ENCODE results near the gene CLEC16A.

CLEC16A gene

DNA sequence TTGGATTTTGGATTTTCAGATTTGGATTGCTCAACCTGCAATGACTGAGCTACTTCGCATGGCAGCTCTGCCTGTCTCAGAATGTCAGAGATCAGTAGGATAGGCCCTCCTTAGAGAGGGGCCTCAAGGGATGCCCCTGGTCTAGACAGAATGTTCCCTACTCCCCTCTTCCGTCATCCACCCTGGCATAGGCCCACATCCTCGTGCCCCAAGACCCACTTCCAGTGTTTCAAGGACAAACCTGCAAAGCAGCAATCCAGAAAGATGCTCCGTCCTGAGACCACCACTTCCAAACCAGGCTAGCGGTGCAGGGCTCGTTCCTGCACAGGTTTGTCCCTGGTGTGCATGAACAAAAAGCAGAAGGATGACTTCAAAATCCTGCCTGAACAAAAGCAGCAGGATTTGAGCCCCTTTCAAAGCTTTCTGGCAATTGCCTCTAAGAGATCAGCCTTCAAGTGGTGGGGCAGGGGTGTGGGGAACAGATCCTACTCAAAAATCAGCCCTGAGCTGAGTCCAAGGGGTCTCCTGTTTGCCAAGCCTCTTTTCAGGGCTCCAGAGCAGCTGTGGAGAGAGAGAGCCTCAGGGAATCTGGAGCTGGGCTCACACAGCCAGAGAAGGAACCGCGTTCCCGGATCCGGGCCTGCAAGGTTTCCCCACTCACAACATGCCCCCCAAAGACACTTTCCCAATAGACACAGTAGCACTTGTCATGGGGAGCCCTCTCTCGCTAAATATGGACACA is 190.5 kb downstream of the CLEC16A start:
- DNase-seq (ENCODE audit: low read depth) = no peak
- TF ChIP-seq, protein P1, sequence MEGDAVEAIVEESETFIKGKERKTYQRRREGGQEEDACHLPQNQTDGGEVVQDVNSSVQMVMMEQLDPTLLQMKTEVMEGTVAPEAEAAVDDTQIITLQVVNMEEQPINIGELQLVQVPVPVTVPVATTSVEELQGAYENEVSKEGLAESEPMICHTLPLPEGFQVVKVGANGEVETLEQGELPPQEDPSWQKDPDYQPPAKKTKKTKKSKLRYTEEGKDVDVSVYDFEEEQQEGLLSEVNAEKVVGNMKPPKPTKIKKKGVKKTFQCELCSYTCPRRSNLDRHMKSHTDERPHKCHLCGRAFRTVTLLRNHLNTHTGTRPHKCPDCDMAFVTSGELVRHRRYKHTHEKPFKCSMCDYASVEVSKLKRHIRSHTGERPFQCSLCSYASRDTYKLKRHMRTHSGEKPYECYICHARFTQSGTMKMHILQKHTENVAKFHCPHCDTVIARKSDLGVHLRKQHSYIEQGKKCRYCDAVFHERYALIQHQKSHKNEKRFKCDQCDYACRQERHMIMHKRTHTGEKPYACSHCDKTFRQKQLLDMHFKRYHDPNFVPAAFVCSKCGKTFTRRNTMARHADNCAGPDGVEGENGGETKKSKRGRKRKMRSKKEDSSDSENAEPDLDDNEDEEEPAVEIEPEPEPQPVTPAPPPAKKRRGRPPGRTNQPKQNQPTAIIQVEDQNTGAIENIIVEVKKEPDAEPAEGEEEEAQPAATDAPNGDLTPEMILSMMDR (conservative IDR thresholded peaks at IDR 0.05; ENCODE audit: low read depth, low read length) = no peak
- H3K4me3 ChIP-seq (ENCODE audit: low read depth, low read length) = no peak overlapping the region

DNA sequence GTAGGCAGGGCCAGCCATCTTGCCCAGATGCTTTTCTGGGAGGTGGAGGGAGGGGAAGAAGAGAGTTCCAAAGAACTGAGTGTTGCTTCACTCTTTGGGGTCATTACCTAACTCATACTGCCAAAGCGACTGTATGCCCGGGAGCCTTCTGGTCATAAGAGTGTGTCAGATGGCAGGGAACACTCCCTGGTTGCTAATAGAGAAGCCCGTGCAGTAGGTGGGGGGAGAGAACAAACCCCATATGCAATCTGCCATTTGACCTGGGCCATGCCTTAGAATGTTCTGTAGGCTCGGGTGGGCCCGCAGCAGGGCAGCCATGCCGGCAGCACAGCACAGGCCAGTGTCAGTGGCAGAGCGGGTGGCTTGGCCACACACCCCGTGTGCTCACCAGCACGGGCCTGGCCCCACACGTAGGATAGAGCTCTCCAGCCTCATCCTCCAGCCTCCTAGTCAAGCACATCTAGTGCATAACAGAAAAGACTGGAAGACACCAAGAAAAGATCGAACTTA is 191.2 kb downstream of the CLEC16A start:
- DNase-seq (ENCODE audit: low read depth) = no peak
- TF ChIP-seq, protein P1 (conservative IDR thresholded peaks at IDR 0.05; ENCODE audit: low read depth, low read length) = no peak
- H3K4me3 ChIP-seq (ENCODE audit: low read depth, low read length) = no peak overlapping the region

DNA sequence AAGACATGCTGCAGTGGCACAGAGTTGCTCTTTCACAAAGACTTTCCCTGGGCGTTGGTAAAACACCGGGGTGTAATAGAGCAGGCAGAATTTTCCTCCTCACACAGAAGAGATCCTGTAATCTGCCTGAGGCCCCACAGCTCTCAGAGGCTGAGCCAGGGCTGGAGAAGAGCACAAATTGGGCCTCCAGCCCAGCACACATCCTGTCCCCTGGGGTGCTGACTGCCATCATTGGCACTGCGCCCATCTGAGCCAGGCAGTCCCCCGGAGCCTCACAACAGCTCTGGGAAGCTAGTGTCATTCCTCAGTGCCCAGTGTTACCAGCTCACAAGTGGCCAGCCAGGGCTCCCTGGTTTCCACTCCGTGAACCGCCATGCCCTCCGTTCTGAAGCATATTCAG is 192.2 kb downstream of the CLEC16A start:
- H3K4me3 ChIP-seq (ENCODE audit: low read depth, low read length) = no peak overlapping the region
- peak; percentile 59 for DNase-seq (ENCODE audit: low read depth)
- TF ChIP-seq, protein P1 (conservative IDR thresholded peaks at IDR 0.05; ENCODE audit: low read depth, low read length) = no peak

DNA sequence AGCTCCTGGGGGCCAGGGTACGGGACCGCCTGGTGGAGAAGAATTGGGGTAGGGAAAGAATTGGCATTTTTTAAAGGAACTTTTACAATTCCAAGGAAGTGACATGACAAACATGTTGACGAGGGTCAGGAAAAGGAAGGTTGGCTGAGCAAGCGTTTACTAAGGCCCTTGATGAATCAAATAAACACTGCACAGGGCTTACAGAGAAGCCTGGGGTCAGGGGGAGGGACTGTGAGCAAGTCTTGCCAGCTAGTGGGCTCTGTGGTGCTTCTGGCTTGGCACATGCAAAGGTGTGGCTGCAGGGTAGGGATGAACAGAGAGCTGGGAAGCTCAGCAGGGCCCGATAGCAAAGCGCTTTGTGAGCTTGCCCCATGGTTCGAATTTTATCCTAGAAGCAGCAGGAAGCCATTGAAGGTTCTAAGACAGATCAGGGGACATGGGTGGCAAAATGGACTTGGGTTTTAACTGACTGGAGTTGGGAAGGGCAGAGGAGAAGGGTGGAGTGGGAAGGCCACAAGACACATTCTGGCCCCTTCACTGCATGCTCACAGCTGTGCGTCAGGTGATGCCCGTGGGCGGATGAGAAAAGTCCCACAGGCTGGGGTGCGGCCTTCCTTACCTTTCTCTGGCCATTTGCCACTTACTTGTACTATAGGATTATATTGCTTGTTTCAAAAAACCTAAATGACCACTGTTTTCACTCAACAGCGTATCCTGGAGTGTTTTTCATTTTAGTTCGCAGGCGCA is 193.8 kb downstream of the CLEC16A start:
- TF ChIP-seq, protein P1 (conservative IDR thresholded peaks at IDR 0.05; ENCODE audit: low read depth, low read length) = no peak
- DNase-seq (ENCODE audit: low read depth) = no peak

DNA sequence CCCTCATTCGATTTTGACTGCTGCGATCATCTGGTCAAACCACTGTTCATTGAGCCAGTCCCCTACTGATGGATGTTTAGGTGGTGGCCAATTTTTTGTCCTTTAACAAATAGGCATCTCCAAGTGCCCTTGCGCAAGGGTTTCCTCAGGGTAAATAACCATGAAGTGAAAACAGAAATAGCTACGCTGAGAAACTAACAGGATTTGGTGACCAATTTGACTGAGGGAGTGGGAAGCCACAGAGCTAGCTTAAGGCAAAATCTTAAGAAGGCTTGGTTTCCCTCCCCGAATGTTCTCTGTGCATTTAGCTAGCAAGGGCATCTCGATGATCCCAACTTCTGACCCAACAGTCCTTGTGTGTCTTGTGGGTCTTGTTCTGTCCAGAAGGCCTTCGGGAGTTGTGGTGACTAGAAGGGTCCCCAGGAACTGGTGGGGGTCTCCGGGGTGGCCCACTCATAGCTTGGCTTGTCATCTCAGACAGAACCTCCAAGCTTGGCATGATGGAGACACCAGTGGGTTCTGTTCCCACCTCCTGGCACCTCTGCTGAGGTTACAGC is 194.5 kb downstream of the CLEC16A start:
- TF ChIP-seq, protein P1 (conservative IDR thresholded peaks at IDR 0.05; ENCODE audit: low read depth, low read length) = no peak
- H3K4me3 ChIP-seq (ENCODE audit: low read depth, low read length) = no peak overlapping the region
- no peak for DNase-seq (ENCODE audit: low read depth)

More for the DNA sequence above, 193.8 kb downstream of the CLEC16A start:
- H3K4me3 ChIP-seq (ENCODE audit: low read depth, low read length) = no peak overlapping the region

DNA sequence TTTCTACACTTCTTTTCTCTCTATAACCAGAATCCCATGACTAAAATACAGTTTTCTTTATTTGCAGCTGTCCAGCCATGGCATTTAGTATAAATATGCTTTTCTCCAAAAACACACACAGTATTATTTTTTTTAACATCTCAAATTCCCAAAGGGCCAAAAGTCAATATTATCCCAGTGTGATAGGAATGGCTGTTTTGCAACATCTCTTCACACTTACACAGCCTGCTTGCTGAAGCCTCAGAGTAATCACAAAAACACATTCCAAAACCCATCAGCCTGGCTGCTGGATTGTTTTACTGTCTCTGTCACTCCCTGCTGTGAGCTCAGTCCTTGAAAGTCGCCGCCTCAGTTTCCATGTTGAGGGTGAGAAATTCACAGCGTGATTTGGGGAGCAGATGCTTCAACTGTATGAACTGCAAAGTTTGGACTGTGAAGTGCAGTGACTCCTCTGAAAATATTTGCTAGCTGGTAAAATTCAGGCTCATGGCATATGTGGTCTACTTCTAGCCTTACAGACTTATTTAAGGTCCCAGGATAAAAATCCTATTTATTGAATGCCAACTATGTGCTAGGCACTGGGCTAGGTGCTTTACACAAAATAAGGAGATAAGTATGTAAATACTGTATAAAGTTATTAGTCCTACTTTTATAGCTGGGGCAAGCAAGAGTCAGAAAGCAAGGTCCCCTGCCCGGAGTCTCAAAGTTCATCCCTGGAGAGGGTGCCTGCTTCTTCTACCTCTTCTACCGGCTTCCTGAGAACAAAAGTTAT is 195.1 kb downstream of the CLEC16A start:
- DNase-seq (ENCODE audit: low read depth) = peak; percentile 94
- TF ChIP-seq, protein P1 (conservative IDR thresholded peaks at IDR 0.05; ENCODE audit: low read depth, low read length) = no peak
- no peak overlapping the region for H3K4me3 ChIP-seq (ENCODE audit: low read depth, low read length)
